SK-N-SH (cell line): ENCODE data around the gene FRMD5. TPM values are rescaled to one million over a fixed set of nuclear protein-coding genes. Genes with fewer than 3 reads are reported as not detected.

Experiments used
- CTCF ChIA-PET: fragments of 300-600, 350-600 bp; formaldehyde crosslinking; extraction: SDS; loops from one replicate; lab custom pipeline; 2021; lab: Yijun Ruan, JAX
- POLR2A ChIA-PET: fragments of 350-600 bp; sonication (Branson Sonifier 250); formaldehyde crosslinking; extraction: SDS; loops from one replicate; lab custom pipeline; 2020; ENCODE audit warnings: antibody characterized with exemption, inconsistent platforms; lab: Yijun Ruan, JAX
- DNase-seq: peaks from one replicate; pipeline ENCODE4 v3.0.0; 2012
- H2AFZ ChIP-seq: fragments of 200-600 bp; sonication (generic); 2 replicates; pipeline ENCODE4 v1.8.1; 2016; ENCODE audit warnings: antibody characterized with exemption, mild to moderate bottlenecking, low read depth
- H3F3A ChIP-seq: fragments of 200-600 bp; sonication (generic); replicated peaks from 2 replicates; pipeline ENCODE3; 2016; ENCODE audit warnings: antibody characterized with exemption, mild to moderate bottlenecking; ENCODE audit not compliant: insufficient read depth
- H3K27ac ChIP-seq, 2 experiments: fragments of 200-500 bp in 1 of 2; fragments of 200-600 bp in 1 of 2; sonication (Bioruptor generic) in 1 of 2; sonication (generic), shearing (Covaris generic) in 1 of 2; 2 replicates each; pipeline versions ENCODE4 v1.5.1 to v1.6.1; 2014 to 2016; ENCODE audit warnings: low read depth in 2 of 2, inconsistent platforms in 1 of 2, low read length in 1 of 2, mild to moderate bottlenecking in 1 of 2, mixed read lengths in 1 of 2
- H3K27me3 ChIP-seq: fragments of 200-600 bp; sonication (generic), shearing (Covaris generic); 2 replicates; pipeline ENCODE4 v1.6.1; 2016; ENCODE audit warnings: mixed run types; ENCODE audit not compliant: insufficient read depth
- H3K36me3 ChIP-seq, 2 experiments: fragments of 200-500 bp in 1 of 2; fragments of 200-600 bp in 1 of 2; sonication (Bioruptor generic) in 1 of 2; sonication (generic) in 1 of 2; replicated peaks in 1 of 2; 2 replicates each; pipeline versions ENCODE3 to v1.5.1; 2014 to 2016; ENCODE audit warnings: low read length in 1 of 2, mild to moderate bottlenecking in 1 of 2; ENCODE audit not compliant: insufficient read depth in 2 of 2, control insufficient read depth in 1 of 2
- H3K4me1 ChIP-seq, 2 experiments: fragments of 200-500 bp in 1 of 2; fragments of 200-600 bp in 1 of 2; sonication (Bioruptor generic) in 1 of 2; sonication (generic), shearing (Covaris generic) in 1 of 2; 2 replicates each; pipeline versions ENCODE4 v1.5.1 to v1.6.1; 2014 to 2016; ENCODE audit warnings: low read depth in 1 of 2, low read length in 1 of 2, mixed run types in 1 of 2; ENCODE audit not compliant: insufficient read depth in 2 of 2, control insufficient read depth in 1 of 2
- H3K4me2 ChIP-seq: fragments of 200-600 bp; sonication (generic), shearing (Covaris generic); 2 replicates; pipeline ENCODE4 v1.6.1; 2017; ENCODE audit warnings: mixed run types
- H3K4me3 ChIP-seq, 2 experiments: fragments of 200-500 bp in 1 of 2; fragments of 200-600 bp in 1 of 2; sonication (Bioruptor generic) in 1 of 2; sonication (generic), shearing (Covaris generic) in 1 of 2; 2 replicates each; pipeline versions ENCODE4 v1.5.1 to v1.8.1; 2014 to 2016; ENCODE audit warnings: low read depth in 2 of 2, inconsistent platforms in 1 of 2, low read length in 1 of 2, mild to moderate bottlenecking in 1 of 2, mixed read lengths in 1 of 2, moderate library complexity in 1 of 2
- H3K79me2 ChIP-seq: fragments of 200-600 bp; sonication (generic); 2 replicates; pipeline ENCODE4 v1.8.1; 2017; ENCODE audit warnings: mild to moderate bottlenecking; ENCODE audit not compliant: insufficient read depth
- H3K9ac ChIP-seq: fragments of 200-600 bp; sonication (generic); 2 replicates; pipeline ENCODE4 v1.6.1; 2017; ENCODE audit warnings: mixed run types
- H3K9me2 ChIP-seq: fragments of 200-600 bp; sonication (generic); 2 replicates; pipeline ENCODE4 v1.6.1; 2017; ENCODE audit warnings: mixed run types
- H3K9me3 ChIP-seq: fragments of 200-600 bp; sonication (generic); 2 replicates; pipeline ENCODE4 v1.6.1; 2017; ENCODE audit warnings: mixed run types, mild to moderate bottlenecking, moderate library complexity
- H4K20me1 ChIP-seq: fragments of 200-600 bp; sonication (generic); 2 replicates; pipeline ENCODE4 v1.6.1; 2017; ENCODE audit warnings: mild to moderate bottlenecking, mixed run types; ENCODE audit not compliant: insufficient read depth
- ELF1 ChIP-seq: IDR thresholded peaks from 2 replicates; pipeline ENCODE4 v1.4.0; 2012
- EP300 ChIP-seq, 2 experiments: IDR thresholded peaks; 2 replicates each; pipeline versions ENCODE4 v1.4.0 to v1.6.1; 2012; ENCODE audit warnings: borderline replicate concordance in 1 of 2, low read depth in 1 of 2, low read length in 1 of 2
- FOXJ3 ChIP-seq: sonication (generic); formaldehyde crosslinking; IDR thresholded peaks from 2 replicates; pipeline ENCODE4 v1.5.1; 2020; ENCODE audit warnings: mild to moderate bottlenecking, missing genetic modification reagents
- FOXM1 ChIP-seq: IDR thresholded peaks from 2 replicates; pipeline ENCODE4 v1.4.0; 2012; ENCODE audit warnings: low read depth, mild to moderate bottlenecking
- GABPA ChIP-seq: IDR thresholded peaks from 2 replicates; pipeline ENCODE4 v1.4.0; 2012; ENCODE audit warnings: low read depth, mild to moderate bottlenecking
- GATA2 ChIP-seq: sonication (generic); formaldehyde crosslinking; IDR thresholded peaks from 2 replicates; pipeline ENCODE4 v1.5.0; 2020; ENCODE audit warnings: mild to moderate bottlenecking, missing genetic modification reagents
- JUND ChIP-seq: IDR thresholded peaks from 2 replicates; pipeline ENCODE4 v1.4.0; 2012
- NFIC ChIP-seq: IDR thresholded peaks from 2 replicates; pipeline ENCODE4 v1.4.0; 2012; ENCODE audit warnings: borderline replicate concordance
- NRF1 ChIP-seq: IDR thresholded peaks from 2 replicates; pipeline ENCODE4 v1.6.1; 2012; ENCODE audit warnings: low read depth, mild to moderate bottlenecking, low read length
- POLR2AphosphoS5 ChIP-seq: IDR thresholded peaks from 2 replicates; pipeline ENCODE4 v1.6.1; 2012; ENCODE audit warnings: low read depth, low read length
- SMC3 ChIP-seq: IDR thresholded peaks from 2 replicates; pipeline ENCODE4 v1.6.1; 2012; ENCODE audit warnings: low read depth, low read length, improper control_type of control experiment
- TCF12 ChIP-seq: IDR thresholded peaks from 2 replicates; pipeline ENCODE4 v1.4.0; 2012
- TEAD4 ChIP-seq: IDR thresholded peaks from 2 replicates; pipeline ENCODE4 v1.4.0; 2012; ENCODE audit warnings: mild to moderate bottlenecking, borderline replicate concordance; ENCODE audit not compliant: insufficient read depth
- WGBS: methylation state at CpG from one replicate; pipeline ENCODE4 v1.1.6; 2017; ENCODE audit warnings: low lambda C conversion rate; 5-methylcytosine and 5-hydroxymethylcytosine counted together
- polyA plus RNA-seq, 3 experiments: library from polyadenylated mRNA; depleted of rRNA; stranded (reverse); fragments of >200 nt; gene quantifications; 2 replicates each; pipeline ENCODE4 v1.2.3, GENCODE V29; 2012
- TF ChIP-seq, protein P1 (sequence below): fragments of 200-600 bp; sonication (generic); IDR thresholded peaks from 2 replicates; pipeline ENCODE4 v1.6.1; 2017; ENCODE audit warnings: antibody characterized with exemption, mild to moderate bottlenecking, moderate library complexity
- TF ChIP-seq, protein P2 (sequence below): IDR thresholded peaks from 2 replicates; pipeline ENCODE4; 2012
- TF ChIP-seq, protein P3 (sequence below): fragments of 150-350 bp; IDR thresholded peaks from 2 replicates; pipeline ENCODE4 v1.6.1; 2016; ENCODE audit warnings: mild to moderate bottlenecking, low read depth, low read length
- TF ChIP-seq, protein P4 (sequence below): IDR thresholded peaks from 2 replicates; pipeline ENCODE4 v1.4.0; 2012; ENCODE audit warnings: low read depth, borderline replicate concordance
- TF ChIP-seq, protein P5 (sequence below): fragments of 150-350 bp; IDR thresholded peaks from 2 replicates; pipeline ENCODE4 v1.6.1; 2017; ENCODE audit warnings: antibody characterized with exemption, low read length, low read depth, borderline replicate concordance
- TF ChIP-seq, protein P6 (sequence below): IDR thresholded peaks from 2 replicates; pipeline ENCODE4 v1.4.0; 2012; ENCODE audit warnings: low read depth, borderline replicate concordance
- TF ChIP-seq, protein P7 (sequence below): IDR thresholded peaks from 2 replicates; pipeline ENCODE4 v1.4.0; 2012; ENCODE audit warnings: low read depth

Gene FRMD5
- polyA plus RNA-seq, 1 of the 3 experiments (the other 2 are of a cell fraction), result 24.8 TPM

DNA sequence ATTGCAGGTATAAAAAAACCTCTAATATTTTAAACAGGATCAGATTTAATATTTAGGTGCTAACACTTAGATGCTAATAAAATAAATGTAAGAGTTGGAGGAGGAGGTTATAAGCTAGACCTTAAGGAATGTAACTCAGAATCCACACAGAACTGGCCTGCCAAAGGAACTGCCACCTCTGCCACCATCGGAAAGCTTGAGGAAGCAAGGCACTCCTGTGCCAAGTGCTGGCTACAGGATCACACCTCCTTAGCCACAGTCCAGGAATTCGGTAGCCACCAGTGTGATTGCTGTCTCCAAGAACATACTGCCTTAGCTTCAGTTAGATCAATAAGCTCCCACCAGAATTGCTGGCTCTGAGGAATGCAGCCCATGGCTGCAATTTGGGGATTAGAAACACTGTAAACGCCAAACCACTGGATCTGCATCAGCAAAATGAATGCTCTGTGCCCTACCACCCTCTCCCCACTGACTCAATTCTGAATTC is 58.0 kb downstream of the FRMD5 start (continued):
- TF ChIP-seq POLR2AphosphoS5, result no peak
- TF ChIP-seq ELF1, result no peak
- TF ChIP-seq NRF1, result no peak
- TF ChIP-seq, protein P1, sequence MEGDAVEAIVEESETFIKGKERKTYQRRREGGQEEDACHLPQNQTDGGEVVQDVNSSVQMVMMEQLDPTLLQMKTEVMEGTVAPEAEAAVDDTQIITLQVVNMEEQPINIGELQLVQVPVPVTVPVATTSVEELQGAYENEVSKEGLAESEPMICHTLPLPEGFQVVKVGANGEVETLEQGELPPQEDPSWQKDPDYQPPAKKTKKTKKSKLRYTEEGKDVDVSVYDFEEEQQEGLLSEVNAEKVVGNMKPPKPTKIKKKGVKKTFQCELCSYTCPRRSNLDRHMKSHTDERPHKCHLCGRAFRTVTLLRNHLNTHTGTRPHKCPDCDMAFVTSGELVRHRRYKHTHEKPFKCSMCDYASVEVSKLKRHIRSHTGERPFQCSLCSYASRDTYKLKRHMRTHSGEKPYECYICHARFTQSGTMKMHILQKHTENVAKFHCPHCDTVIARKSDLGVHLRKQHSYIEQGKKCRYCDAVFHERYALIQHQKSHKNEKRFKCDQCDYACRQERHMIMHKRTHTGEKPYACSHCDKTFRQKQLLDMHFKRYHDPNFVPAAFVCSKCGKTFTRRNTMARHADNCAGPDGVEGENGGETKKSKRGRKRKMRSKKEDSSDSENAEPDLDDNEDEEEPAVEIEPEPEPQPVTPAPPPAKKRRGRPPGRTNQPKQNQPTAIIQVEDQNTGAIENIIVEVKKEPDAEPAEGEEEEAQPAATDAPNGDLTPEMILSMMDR, result no peak
- no peak for TF ChIP-seq SMC3

DNA sequence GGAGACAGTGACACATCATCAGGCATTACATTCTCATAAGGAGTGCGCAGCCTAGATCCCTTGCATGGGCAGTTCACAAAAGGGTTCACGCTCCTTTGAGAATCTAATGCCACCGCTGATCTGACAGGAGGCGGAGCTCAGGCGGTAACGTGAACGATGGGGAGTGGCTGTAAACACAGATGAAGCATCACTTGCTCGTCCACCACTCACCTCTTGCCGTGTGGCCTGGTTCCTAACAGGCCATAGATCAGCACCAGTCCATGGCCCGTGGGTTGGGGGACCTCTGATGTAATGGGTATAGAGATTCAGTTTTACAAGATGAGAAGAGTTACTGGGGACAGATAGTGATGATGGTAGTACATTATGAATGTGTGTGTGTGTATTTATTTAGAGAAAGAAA is 63.0 kb downstream of the FRMD5 start:
- TF ChIP-seq TEAD4 (no peak), GATA2 (CRISPR knock-in tag) (no peak), FOXM1 (no peak), EP300 (IDR thresholded peaks at IDR 0.05; ENCODE audit: borderline replicate concordance in 1 of 2, low read depth in 1 of 2, low read length in 1 of 2) (no peak), TCF12 (no peak), JUND (no peak), NFIC (no peak), GABPA (no peak), ELF1 (no peak), FOXJ3 (CRISPR knock-in tag) (no peak)
- TF ChIP-seq, protein P2, sequence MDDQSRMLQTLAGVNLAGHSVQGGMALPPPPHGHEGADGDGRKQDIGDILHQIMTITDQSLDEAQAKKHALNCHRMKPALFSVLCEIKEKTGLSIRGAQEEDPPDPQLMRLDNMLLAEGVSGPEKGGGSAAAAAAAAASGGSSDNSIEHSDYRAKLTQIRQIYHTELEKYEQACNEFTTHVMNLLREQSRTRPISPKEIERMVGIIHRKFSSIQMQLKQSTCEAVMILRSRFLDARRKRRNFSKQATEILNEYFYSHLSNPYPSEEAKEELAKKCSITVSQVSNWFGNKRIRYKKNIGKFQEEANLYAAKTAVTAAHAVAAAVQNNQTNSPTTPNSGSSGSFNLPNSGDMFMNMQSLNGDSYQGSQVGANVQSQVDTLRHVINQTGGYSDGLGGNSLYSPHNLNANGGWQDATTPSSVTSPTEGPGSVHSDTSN, result no peak
- TF ChIP-seq, protein P3, sequence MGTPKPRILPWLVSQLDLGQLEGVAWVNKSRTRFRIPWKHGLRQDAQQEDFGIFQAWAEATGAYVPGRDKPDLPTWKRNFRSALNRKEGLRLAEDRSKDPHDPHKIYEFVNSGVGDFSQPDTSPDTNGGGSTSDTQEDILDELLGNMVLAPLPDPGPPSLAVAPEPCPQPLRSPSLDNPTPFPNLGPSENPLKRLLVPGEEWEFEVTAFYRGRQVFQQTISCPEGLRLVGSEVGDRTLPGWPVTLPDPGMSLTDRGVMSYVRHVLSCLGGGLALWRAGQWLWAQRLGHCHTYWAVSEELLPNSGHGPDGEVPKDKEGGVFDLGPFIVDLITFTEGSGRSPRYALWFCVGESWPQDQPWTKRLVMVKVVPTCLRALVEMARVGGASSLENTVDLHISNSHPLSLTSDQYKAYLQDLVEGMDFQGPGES, result no peak
- TF ChIP-seq, protein P1, result no peak
- TF ChIP-seq, protein P4, sequence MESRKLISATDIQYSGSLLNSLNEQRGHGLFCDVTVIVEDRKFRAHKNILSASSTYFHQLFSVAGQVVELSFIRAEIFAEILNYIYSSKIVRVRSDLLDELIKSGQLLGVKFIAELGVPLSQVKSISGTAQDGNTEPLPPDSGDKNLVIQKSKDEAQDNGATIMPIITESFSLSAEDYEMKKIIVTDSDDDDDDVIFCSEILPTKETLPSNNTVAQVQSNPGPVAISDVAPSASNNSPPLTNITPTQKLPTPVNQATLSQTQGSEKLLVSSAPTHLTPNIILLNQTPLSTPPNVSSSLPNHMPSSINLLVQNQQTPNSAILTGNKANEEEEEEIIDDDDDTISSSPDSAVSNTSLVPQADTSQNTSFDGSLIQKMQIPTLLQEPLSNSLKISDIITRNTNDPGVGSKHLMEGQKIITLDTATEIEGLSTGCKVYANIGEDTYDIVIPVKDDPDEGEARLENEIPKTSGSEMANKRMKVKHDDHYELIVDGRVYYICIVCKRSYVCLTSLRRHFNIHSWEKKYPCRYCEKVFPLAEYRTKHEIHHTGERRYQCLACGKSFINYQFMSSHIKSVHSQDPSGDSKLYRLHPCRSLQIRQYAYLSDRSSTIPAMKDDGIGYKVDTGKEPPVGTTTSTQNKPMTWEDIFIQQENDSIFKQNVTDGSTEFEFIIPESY, result no peak
- TF ChIP-seq, protein P5, sequence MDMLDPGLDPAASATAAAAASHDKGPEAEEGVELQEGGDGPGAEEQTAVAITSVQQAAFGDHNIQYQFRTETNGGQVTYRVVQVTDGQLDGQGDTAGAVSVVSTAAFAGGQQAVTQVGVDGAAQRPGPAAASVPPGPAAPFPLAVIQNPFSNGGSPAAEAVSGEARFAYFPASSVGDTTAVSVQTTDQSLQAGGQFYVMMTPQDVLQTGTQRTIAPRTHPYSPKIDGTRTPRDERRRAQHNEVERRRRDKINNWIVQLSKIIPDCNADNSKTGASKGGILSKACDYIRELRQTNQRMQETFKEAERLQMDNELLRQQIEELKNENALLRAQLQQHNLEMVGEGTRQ, result no peak
- TF ChIP-seq, protein P6, sequence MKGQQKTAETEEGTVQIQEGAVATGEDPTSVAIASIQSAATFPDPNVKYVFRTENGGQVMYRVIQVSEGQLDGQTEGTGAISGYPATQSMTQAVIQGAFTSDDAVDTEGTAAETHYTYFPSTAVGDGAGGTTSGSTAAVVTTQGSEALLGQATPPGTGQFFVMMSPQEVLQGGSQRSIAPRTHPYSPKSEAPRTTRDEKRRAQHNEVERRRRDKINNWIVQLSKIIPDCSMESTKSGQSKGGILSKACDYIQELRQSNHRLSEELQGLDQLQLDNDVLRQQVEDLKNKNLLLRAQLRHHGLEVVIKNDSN, result no peak
- TF ChIP-seq, protein P7, sequence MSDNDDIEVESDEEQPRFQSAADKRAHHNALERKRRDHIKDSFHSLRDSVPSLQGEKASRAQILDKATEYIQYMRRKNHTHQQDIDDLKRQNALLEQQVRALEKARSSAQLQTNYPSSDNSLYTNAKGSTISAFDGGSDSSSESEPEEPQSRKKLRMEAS, result no peak
- no peaks in the 10 kb centered on the region for H3K9me2 ChIP-seq
- ChIA-PET CTCF (interaction anchor here (0.9 kb wide), 1 partner anchor 228 kb away, joined by 3 read pairs; no protein-coding TSS in a partner anchor), POLR2A (no interaction called here)
- H3K4me1 ChIP-seq, result peaks cover 0 to 2% of the 10 kb centered on the region in 2 experiments; a peak in 1 of 4 replicates
- peaks cover 0 to 4% of the 10 kb centered on the region in 2 experiments for H3K36me3 ChIP-seq
- H2AFZ ChIP-seq, result no peak overlapping the region
- no peak overlapping the region for H3K9ac ChIP-seq
- no peak overlapping the region for H3K27ac ChIP-seq
- H3K79me2 ChIP-seq, result peaks cover 72% of the 10 kb centered on the region
- no peak overlapping the region for H3K4me3 ChIP-seq
- H3F3A ChIP-seq, result peaks cover 16% of the 10 kb centered on the region
- no peak overlapping the region for H3K4me2 ChIP-seq
- H4K20me1 ChIP-seq, result no peaks in the 10 kb centered on the region; the same call in 1 of the 2 replicates
- no peaks in the 10 kb centered on the region for H3K27me3 ChIP-seq
- DNase-seq, result no peak
- H3K9me3 ChIP-seq, result no peaks in the 10 kb centered on the region
- 96% methylated on average over 10 of the region's 10 CpGs for WGBS
